HCT116 (cell line): ENCODE data around the gene CST8. TPM values are rescaled to one million over a fixed set of nuclear protein-coding genes. Genes with fewer than 3 reads are reported as not detected.

Experiments
- ATAC-seq: fragments of 200-7000 bp; cut with Tn5 transposase; 2 replicates; pipeline ENCODE4 v1.9.1; 2020; ENCODE audit warnings: mild to moderate bottlenecking, moderate library complexity
- BruUV-seq: library from RNA; stranded (reverse); fragments of 400-500 nt; replicated peaks from 2 replicates; lab custom pipeline; 2021; lab: Mats Ljungman, UMichigan
- CTCF ChIA-PET: fragments of 300-600 bp; sonication (Branson Sonifier 250); formaldehyde crosslinking; loops from one replicate; lab custom pipeline; 2021; ENCODE audit warnings: antibody characterized with exemption; lab: Charles Lee
- POLR2A ChIA-PET: fragments of 300-600, 350-600 bp; sonication (Branson Sonifier 250); formaldehyde crosslinking; loops from one replicate; lab custom pipeline; 2021; ENCODE audit warnings: antibody characterized with exemption; lab: Charles Lee
- RAD21 ChIA-PET, 2 experiments: fragments of 300-600 bp; sonication (Branson Sonifier 250); formaldehyde crosslinking; loops; one replicate each; lab custom pipeline; 2023; ENCODE audit warnings: low total read pairs in 2 of 2; ENCODE audit not compliant: uncharacterized antibody in 2 of 2, unreplicated experiment in 2 of 2, low non-redundant PET in 1 of 2; lab: Charles Lee
- DNase-seq: peaks from one replicate; pipeline ENCODE4 v3.0.0-alpha.2; 2010; ENCODE audit warnings: low read depth, low spot score
- H2AFZ ChIP-seq: fragments of 200-600 bp; shearing (Covaris generic), sonication (generic); 2 replicates; pipeline ENCODE4 v1.6.1; 2017; ENCODE audit warnings: low read depth, mixed run types, mixed read lengths, antibody characterized with exemption, low read length; ENCODE audit not compliant: poor library complexity, severe bottlenecking
- H3K27ac ChIP-seq: 2 replicates; pipeline ENCODE4 v1.5.1; 2012; ENCODE audit warnings: low read depth, low read length
- H3K27me3 ChIP-seq: fragments of 200-600 bp; sonication (generic); 2 replicates; pipeline ENCODE4 v1.6.1; 2016; ENCODE audit warnings: mixed run types, low read length, mixed read lengths; ENCODE audit not compliant: insufficient read depth
- H3K36me3 ChIP-seq, 2 experiments: fragments of 200-500 bp in 1 of 2; fragments of 200-600 bp in 1 of 2; sonication (Bioruptor generic) in 1 of 2; sonication (generic) in 1 of 2; 2 replicates each; pipeline versions ENCODE4 v1.5.1 to v1.6.1; 2014 to 2016; ENCODE audit warnings: low read length in 2 of 2, inconsistent platforms in 1 of 2, mixed read lengths in 1 of 2, mixed run types in 1 of 2; ENCODE audit not compliant: insufficient read depth in 2 of 2, control insufficient read depth in 1 of 2
- H3K4me1 ChIP-seq, 2 experiments: fragments of 200-600 bp in 1 of 2; sonication (generic) in 1 of 2; 2 replicates each; pipeline versions ENCODE4 v1.5.1 to v1.6.1; 2012 to 2017; ENCODE audit warnings: low read length in 2 of 2, inconsistent platforms in 1 of 2, mild to moderate bottlenecking in 1 of 2, mixed read lengths in 1 of 2, mixed run types in 1 of 2, moderate library complexity in 1 of 2; ENCODE audit not compliant: insufficient read depth in 2 of 2, control insufficient read depth in 1 of 2
- H3K4me2 ChIP-seq: fragments of 200-600 bp; sonication (generic); 2 replicates; pipeline ENCODE4 v1.6.1; 2017; ENCODE audit warnings: mixed run types, low read length, mixed read lengths
- H3K4me3 ChIP-seq, 2 experiments: fragments of 200-600 bp in 1 of 2; sonication (generic) in 1 of 2; replicated peaks in 1 of 2; 2 replicates each; pipeline ENCODE4 v1.5.1; 2011 to 2016; ENCODE audit warnings: low read length in 2 of 2, control low read depth in 1 of 2, low read depth in 1 of 2, mild to moderate bottlenecking in 1 of 2, mixed read lengths in 1 of 2, mixed run types in 1 of 2
- H3K79me2 ChIP-seq: fragments of 200-600 bp; sonication (generic); 2 replicates; pipeline ENCODE4 v1.6.1; 2017; ENCODE audit warnings: mild to moderate bottlenecking, mixed run types, low read length, moderate library complexity, mixed read lengths; ENCODE audit not compliant: insufficient read depth
- H3K9ac ChIP-seq: fragments of 200-600 bp; sonication (generic); 2 replicates; pipeline ENCODE4 v1.6.1; 2016; ENCODE audit warnings: low read length, mixed read lengths
- H3K9me2 ChIP-seq: fragments of 200-600 bp; sonication (generic), shearing (Covaris generic); 2 replicates; pipeline ENCODE4 v1.6.1; 2017; ENCODE audit warnings: mixed run types, mild to moderate bottlenecking, moderate library complexity; ENCODE audit not compliant: insufficient read depth
- H3K9me3 ChIP-seq, 2 experiments: fragments of 200-500 bp in 1 of 2; fragments of 200-600 bp in 1 of 2; sonication (Bioruptor generic) in 1 of 2; sonication (generic) in 1 of 2; 2 replicates each; pipeline ENCODE4 v1.6.1; 2014 to 2017; ENCODE audit warnings: low read length in 2 of 2, mixed read lengths in 2 of 2, inconsistent platforms in 1 of 2, low read depth in 1 of 2, mild to moderate bottlenecking in 1 of 2, mixed run types in 1 of 2, moderate library complexity in 1 of 2; ENCODE audit not compliant: control insufficient read depth in 1 of 2, insufficient read depth in 1 of 2
- H4K20me1 ChIP-seq: fragments of 200-600 bp; sonication (generic), shearing (Covaris generic); 2 replicates; pipeline ENCODE4 v1.6.1; 2017; ENCODE audit warnings: mixed run types, mild to moderate bottlenecking, moderate library complexity; ENCODE audit not compliant: insufficient read depth
- CBX3 ChIP-seq: IDR thresholded peaks from 2 replicates; pipeline ENCODE4 v1.6.1; 2012; ENCODE audit warnings: low read depth
- EGR1 ChIP-seq: IDR thresholded peaks from 2 replicates; pipeline ENCODE4 v1.6.1; 2012; ENCODE audit warnings: low read depth
- JUND ChIP-seq: IDR thresholded peaks from 2 replicates; pipeline ENCODE4 v1.6.1; 2012
- RAD21 ChIP-seq: IDR thresholded peaks from 2 replicates; pipeline ENCODE4 v1.6.1; 2012; ENCODE audit warnings: low read depth, mild to moderate bottlenecking
- SIN3A ChIP-seq: IDR thresholded peaks from 2 replicates; pipeline ENCODE4 v1.6.1; 2012; ENCODE audit warnings: low read depth
- SRF ChIP-seq: IDR thresholded peaks from 2 replicates; pipeline ENCODE4 v1.6.1; 2012; ENCODE audit warnings: low read depth
- TCF7L2 ChIP-seq: IDR thresholded peaks from 2 replicates; pipeline ENCODE4 v1.7.0; 2011; ENCODE audit warnings: borderline replicate concordance, inconsistent platforms; ENCODE audit not compliant: insufficient read depth, insufficient read length; ENCODE audit errors: extremely low read depth
- ZFX ChIP-seq: fragments of 450-650 bp; IDR thresholded peaks from 2 replicates; pipeline ENCODE4 v1.6.1; 2017
- intact Hi-C: fragments of 100-400 bp; cut with micrococcal nuclease; formaldehyde crosslinking; loops from 2 replicates; pipeline ENCODE4 v1.10.0; 2022
- total RNA-seq: library from RNA; stranded (reverse); gene quantifications from one replicate; pipeline ENCODE4 v1.2.1, GENCODE V29; 2021; ENCODE audit not compliant: unreplicated experiment
- TF ChIP-seq, protein P1 (sequence below): IDR thresholded peaks from 2 replicates; pipeline ENCODE4 v1.6.1; 2012
- TF ChIP-seq, protein P2 (sequence below): IDR thresholded peaks from 2 replicates; pipeline ENCODE4 v1.6.1; 2011; ENCODE audit warnings: mild to moderate bottlenecking, low read length, moderate library complexity; ENCODE audit not compliant: insufficient replicate concordance; ENCODE audit errors: extremely low read depth
- TF ChIP-seq, protein P3 (sequence below), 3 experiments: fragments of 200-600 bp in 1 of 3; sonication (generic) in 1 of 3; IDR thresholded peaks in 2 of 3; conservative IDR thresholded peaks in 1 of 3; 2 replicates each; pipeline ENCODE4 v1.5.1; 2012 to 2017; ENCODE audit warnings: low read depth in 2 of 3, low read length in 2 of 3, antibody characterized with exemption in 1 of 3, borderline replicate concordance in 1 of 3, control low read depth in 1 of 3, mild to moderate bottlenecking in 1 of 3, mixed read lengths in 1 of 3, mixed run types in 1 of 3, moderate library complexity in 1 of 3; ENCODE audit not compliant: insufficient read depth in 1 of 3

The CST8 gene
- total RNA-seq, 1 experiment from 2014 or later: not detected

DNA sequence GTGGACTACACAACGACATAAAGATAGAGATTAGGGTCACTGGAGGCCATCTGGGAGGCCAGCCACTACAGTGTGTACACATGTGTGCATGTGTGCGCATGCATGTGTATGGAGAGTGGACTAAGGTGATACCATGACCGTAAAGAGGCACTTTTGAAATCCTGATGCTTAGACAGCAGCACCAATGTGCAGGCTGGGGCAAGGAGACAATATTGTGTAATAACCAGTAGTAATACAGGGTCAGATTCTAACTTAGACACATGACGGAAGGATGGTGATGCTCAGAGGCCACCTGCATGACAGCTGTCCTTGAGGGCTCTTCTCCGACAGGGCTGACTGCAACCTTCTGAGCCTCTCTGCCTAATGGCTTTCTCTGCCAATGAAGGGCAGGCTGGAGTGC lies 51.9 kb downstream of the CST8 start (continued):
- no peak for TF ChIP-seq RAD21
- no peak for TF ChIP-seq SIN3A
- no peak for TF ChIP-seq EGR1
- TF ChIP-seq TCF7L2: no peak
- TF ChIP-seq ZFX: no peak
- TF ChIP-seq, protein P1, sequence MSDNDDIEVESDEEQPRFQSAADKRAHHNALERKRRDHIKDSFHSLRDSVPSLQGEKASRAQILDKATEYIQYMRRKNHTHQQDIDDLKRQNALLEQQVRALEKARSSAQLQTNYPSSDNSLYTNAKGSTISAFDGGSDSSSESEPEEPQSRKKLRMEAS: no peak
- TF ChIP-seq JUND: no peak

DNA sequence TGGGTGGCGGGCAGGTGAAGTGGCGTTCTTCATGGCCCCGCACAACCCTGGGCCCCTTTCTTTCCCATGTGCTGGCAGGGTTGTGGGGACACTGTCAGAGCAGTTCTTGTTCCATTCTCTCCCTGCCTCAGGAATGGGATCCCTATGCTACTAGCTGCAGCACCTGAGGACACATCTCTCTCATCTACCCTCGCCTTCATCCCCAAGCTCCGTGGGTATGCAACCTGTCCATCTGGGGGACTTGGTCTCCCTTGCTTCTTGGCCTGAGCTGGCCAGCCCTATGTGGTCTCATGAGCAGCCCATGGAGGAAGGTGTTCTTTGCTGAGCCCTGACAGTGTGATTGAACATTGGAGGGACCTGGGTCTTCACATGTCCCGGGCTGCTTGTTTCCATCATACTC lies 53.2 kb downstream of the CST8 start:
- ATAC-seq: no peak
- no peaks in the 10 kb centered on the region for H3K9me2 ChIP-seq
- ChIA-PET RAD21 (no interaction called here), CTCF (no interaction called here), POLR2A (no interaction called here)
- no peaks in the 10 kb centered on the region for H3K9me3 ChIP-seq
- H3K27me3 ChIP-seq: peaks cover 14% of the 10 kb centered on the region; the same call in 1 of the 2 replicates
- no peaks in the 10 kb centered on the region for H3K79me2 ChIP-seq
- H3K9ac ChIP-seq: no peak overlapping the region
- TF ChIP-seq, protein P1: no peak
- no peak for TF ChIP-seq CBX3
- TF ChIP-seq, protein P2, sequence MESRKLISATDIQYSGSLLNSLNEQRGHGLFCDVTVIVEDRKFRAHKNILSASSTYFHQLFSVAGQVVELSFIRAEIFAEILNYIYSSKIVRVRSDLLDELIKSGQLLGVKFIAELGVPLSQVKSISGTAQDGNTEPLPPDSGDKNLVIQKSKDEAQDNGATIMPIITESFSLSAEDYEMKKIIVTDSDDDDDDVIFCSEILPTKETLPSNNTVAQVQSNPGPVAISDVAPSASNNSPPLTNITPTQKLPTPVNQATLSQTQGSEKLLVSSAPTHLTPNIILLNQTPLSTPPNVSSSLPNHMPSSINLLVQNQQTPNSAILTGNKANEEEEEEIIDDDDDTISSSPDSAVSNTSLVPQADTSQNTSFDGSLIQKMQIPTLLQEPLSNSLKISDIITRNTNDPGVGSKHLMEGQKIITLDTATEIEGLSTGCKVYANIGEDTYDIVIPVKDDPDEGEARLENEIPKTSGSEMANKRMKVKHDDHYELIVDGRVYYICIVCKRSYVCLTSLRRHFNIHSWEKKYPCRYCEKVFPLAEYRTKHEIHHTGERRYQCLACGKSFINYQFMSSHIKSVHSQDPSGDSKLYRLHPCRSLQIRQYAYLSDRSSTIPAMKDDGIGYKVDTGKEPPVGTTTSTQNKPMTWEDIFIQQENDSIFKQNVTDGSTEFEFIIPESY: no peak
- no peak for TF ChIP-seq RAD21
- TF ChIP-seq, protein P3, sequence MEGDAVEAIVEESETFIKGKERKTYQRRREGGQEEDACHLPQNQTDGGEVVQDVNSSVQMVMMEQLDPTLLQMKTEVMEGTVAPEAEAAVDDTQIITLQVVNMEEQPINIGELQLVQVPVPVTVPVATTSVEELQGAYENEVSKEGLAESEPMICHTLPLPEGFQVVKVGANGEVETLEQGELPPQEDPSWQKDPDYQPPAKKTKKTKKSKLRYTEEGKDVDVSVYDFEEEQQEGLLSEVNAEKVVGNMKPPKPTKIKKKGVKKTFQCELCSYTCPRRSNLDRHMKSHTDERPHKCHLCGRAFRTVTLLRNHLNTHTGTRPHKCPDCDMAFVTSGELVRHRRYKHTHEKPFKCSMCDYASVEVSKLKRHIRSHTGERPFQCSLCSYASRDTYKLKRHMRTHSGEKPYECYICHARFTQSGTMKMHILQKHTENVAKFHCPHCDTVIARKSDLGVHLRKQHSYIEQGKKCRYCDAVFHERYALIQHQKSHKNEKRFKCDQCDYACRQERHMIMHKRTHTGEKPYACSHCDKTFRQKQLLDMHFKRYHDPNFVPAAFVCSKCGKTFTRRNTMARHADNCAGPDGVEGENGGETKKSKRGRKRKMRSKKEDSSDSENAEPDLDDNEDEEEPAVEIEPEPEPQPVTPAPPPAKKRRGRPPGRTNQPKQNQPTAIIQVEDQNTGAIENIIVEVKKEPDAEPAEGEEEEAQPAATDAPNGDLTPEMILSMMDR (IDR thresholded peaks at IDR 0.05 in 2 of 3, conservative IDR thresholded peaks at IDR 0.05 in 1 of 3; ENCODE audit: borderline replicate concordance in 1 of 3, insufficient read depth in 1 of 3, low read depth in 2 of 3, low read length in 2 of 3): no peak
- no peak for TF ChIP-seq SRF
- no peak for TF ChIP-seq JUND
- intact Hi-C loops: no loop called here
- H4K20me1 ChIP-seq: no peaks in the 10 kb centered on the region
- H3K4me1 ChIP-seq: peaks cover 0 to 8% of the 10 kb centered on the region in 2 experiments; a peak in 1 of 4 replicates
- no TSS peak for BruUV-seq
- no peak overlapping the region for H2AFZ ChIP-seq
- no peak overlapping the region for H3K4me2 ChIP-seq
- H3K36me3 ChIP-seq: no peaks in the 10 kb centered on the region
- DNase-seq: no peak
- no peak overlapping the region for H3K4me3 ChIP-seq
- H3K27ac ChIP-seq: no peak overlapping the region

Other genes starting within 250 kb of the CST8 start
- 29.9 TPM for gene NXT1, start 140.3 kb upstream of the CST8 start, total RNA-seq
- gene GZF1, start 128.9 kb upstream of the CST8 start, total RNA-seq: 10.4 TPM
- 7.9 TPM for gene NAPB, start 69.6 kb upstream of the CST8 start, total RNA-seq
- gene CSTL1, start 51.4 kb upstream of the CST8 start, total RNA-seq: not detected
- gene CST11, start 38.2 kb upstream of the CST8 start, total RNA-seq: not detected
- gene CST9L, start 77.4 kb downstream of the CST8 start, total RNA-seq: not detected
- not detected for gene CST9, start 114.8 kb downstream of the CST8 start, total RNA-seq
- gene CST3, start 146.8 kb downstream of the CST8 start, total RNA-seq: 181 TPM
- not detected for gene CST4, start 197.9 kb downstream of the CST8 start, total RNA-seq